GM19043 (cell line): Measurements from ENCODE around the gene STARD13.

Source experiments
- ATAC-seq: cut with Tn5 transposase; IDR thresholded peaks from one replicate; pipeline ENCODE4 v1.9.1; 2021; ENCODE audit warnings: low read depth; ENCODE audit not compliant: unreplicated experiment

Gene STARD13

GRCh38 chr13:33070713-33071112 lies 214.8 kb downstream of the STARD13 start:
- ATAC-seq = no peak

GRCh38 chr13:33069365-33069764 lies 216.2 kb downstream of the STARD13 start:
- ATAC-seq = no peak

GRCh38 chr13:33066329-33066728 lies 219.2 kb downstream of the STARD13 start:
- ATAC-seq = no peak

GRCh38 chr13:33060815-33061214 lies 224.7 kb downstream of the STARD13 start:
- no peak for ATAC-seq

GRCh38 chr13:33058776-33059327 lies 226.7 kb downstream of the STARD13 start:
- no peak for ATAC-seq

GRCh38 chr13:33057019-33057780 lies 228.4 kb downstream of the STARD13 start:
- ATAC-seq = no peak

GRCh38 chr13:33053397-33054066 lies 232.0 kb downstream of the STARD13 start:
- no peak for ATAC-seq
